Measurements from ENCODE around the gene CACNB3.

The CACNB3 gene

DNA sequence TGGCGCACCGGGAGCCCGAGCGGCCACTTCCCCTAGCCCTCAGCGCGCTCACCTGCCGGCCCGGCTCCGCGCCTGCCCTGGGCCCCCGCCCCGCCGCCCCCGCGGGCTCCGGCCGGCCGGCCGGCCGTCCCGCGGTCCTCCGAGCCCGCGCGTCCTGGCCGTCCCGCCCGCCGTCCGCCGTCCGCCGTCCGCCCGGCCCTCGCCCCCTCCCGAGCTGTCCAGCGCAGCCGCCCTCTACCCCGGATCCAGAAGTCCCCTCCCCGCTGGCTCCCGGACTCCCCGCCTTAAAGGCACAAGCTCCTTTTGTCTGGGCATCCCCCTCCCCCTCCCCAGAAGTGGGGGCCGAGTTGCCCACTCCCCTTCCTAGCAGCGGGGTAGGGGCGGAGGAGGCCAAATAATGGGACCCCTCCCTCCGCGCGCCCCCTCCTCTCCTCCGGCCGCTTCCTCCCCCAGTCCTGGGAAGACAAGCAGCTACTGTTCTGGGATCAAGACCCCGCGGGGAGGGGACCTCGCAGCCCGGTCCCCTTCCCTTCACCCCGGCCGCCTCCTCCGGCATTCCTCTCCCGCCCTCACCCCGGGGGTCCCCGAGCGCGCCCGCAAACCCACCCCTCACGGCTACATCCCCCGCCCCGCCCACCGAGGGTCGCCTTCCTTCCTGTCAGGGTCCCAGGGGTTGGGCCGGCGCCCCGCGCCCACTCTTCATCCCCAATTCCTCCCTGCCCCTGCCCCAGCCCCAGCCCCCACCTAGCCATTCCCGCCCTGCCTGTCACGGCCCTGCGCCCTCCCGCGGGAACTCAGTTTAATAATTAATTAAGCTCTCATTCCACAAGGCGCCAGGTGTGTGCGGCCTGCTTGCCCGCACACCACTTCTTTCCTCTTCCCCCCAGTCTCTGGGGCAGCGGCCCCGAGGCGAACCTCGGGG lies 29.2 kb upstream of the CACNB3 start, which contains the start of gene ADCY6:
Gene ADCY6 (minus strand): TSS at position 236 of the 922 bp plus-strand sequence. CDS start 5,655 bp downstream, outside the sequence.
- DNase-seq, result peak; percentile 24

DNA sequence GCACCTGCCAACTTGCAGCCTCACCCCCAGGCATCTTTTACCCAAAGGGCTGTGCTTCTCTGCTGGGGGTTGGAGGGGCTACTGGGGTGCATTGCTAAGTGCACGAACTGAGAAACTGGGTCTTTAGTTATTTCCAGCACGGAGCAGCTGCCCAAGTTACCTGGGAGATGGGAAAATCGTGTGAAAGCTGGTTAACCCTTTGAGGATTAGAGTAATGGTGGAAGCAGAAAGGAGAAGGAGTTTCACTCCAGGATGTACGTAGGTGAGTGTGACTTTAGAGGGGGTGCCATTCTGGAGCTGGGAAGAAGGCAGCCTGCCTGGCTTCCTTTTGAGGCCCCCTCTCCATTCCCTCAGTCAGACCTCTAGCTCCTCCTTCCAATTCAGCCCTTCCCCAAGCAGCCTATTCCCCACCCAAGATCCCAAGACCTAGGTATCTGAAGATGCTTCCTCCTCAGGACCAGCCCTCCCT lies 28.4 kb upstream of the CACNB3 start:
- no peak for DNase-seq

DNA sequence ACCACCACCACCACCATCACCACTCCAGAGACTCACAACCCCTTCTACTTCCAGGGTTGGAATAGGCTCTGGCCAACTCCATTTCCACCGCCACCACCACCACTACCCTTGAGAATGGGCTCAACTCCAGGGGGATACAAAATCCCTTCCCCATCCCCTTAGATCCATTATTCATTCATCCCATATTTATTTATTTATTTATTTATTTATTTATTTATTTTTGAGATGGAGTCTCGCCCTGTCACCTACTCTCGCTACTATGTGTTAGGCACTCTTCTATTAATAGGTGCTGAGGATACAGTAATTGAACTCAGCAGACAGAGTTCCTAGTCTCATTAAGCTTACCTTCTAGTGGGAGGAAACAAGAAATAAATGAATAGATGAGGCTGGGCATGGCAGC lies 24.6 kb upstream of the CACNB3 start:
- DNase-seq, result no peak

DNA sequence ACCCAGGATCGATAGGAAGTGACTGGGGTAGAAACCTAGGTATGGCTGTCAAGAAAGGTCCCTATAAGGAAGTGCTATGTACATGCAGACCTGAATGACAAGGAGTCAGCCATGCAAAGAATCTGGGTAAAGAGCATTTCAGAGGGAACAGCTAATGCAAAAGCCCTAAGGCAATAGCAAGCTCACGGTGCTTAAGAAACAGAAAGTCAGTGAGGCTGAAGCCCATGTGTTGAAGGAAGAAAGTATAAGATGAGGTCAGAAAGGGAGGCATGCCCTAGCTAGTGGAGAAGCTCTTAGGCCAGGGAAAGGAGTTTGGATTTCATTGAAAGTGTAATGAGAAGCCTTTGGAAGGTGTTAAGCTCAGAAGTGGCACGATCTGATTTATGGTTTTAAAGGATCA lies 23.4 kb upstream of the CACNB3 start:
- no peak for DNase-seq

DNA sequence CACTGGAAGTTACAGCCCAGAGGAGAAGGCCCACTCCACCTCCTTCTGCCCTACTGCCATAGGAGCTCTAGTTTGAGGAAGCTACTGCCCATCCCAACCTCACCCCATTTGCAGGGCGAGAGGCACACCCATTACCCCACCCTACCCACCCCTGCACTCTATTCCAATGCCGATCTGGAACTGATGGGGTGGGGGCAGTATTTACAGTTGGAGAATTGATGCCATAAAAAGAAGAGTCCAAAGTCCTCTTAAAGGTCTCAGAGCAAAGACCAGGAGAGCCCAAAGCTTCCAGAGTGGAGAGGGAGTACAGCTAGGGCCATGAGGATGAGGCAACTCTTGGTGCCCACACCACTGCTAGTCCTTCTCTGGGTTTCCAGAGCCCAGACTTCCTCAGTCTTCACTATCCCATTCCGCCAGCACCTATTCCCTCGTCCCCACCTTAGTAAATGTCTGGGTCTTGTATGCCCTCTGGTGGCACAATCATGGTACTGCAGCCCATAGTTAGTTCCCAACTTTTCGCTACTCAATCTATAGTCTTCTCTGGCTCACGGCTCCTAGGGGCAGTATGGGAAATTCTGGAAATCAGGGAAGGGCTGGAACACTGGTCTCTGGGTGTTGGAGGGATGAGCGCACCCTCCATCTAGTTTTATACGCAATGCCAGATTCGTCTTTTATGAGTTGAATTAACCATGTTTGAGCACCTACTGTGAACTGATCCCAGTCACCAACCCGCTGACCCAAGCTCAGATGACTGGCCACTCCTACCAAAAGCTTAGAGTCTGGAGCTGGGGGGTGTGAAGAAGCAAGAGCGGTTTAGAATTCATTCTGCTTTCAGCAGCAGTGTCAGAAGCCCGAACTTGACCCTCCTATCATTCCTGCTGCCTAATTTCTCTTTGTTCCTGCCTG lies 22.5 kb upstream of the CACNB3 start:
- peak; percentile 55 for DNase-seq

DNA sequence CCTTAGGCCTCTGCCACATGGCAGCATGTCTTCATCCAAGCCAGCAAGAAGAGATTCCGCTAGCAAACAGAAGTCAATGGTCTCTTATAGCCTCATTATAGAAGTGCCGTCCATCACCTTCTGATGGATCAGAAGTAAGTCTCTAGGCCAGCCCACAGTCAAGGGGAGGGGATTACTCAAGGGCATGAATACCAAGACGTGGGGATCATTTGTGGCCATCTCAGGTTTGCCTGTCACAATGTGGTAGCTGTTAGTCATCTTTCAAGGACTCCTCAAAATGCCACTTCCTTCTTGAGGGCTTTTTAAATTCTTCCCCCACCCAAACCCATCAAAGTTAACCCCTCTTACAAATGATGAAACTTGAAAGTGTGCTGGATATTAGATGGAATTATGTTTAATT lies 21.3 kb upstream of the CACNB3 start:
- DNase-seq, result no peak

DNA sequence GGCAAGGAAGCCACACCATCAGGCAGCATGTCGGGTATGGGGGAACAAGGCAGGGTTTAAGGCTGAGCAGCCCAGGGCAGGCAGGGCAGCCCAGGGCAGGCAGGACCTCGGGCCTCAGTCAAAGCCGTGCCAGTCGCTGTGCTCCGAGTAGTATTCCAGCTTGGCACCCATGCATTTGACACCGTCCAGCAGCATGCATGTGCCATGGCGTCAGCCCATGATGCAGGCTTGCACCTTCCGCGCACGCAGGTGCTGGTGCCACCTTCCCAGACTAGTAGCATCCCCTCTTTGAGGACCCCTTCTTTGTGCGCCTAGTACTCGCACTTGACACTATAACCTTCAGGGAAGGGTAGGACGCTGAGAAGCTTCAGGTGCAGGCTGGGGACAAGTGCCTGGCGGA lies 17.8 kb upstream of the CACNB3 start:
- no peak for DNase-seq

DNA sequence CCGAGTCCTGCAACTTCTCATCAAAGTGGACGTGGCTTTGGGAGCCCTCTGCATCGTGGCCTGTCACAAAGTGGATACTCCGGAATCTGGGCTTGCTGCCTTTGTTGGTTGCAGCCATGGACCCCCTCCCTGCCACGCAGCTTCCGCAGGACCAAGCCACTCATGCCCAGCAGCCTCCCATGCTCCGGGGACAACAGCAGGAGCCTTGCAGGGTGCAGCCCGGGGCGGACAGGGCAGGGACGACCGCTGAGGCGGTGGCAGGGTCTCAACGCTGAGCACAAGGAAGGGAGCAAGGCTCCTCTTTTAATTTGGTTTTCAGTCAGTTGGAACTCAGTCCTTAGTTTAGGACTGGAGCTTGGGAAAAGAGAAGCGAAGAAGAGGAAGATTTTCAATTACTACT lies 17.3 kb upstream of the CACNB3 start:
- no peak for DNase-seq

DNA sequence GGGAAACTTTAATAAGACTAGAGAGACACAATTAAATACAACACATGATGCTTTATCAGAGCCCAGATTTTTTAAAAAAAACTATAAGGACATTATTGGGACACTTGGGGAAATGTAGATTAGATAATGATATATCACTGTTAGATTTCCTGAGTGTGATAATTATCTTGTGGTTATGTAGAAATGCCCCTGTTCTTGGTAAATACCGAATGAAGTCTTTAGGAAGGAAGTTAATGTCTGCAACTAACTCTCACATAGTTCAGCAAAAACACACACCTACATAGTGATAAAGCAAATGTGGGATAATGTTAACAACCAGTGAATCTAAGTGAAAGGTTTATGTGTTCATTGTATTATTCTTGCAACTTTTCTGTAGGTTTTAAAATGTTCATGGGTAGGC lies 14.6 kb upstream of the CACNB3 start:
- no peak for DNase-seq

DNA sequence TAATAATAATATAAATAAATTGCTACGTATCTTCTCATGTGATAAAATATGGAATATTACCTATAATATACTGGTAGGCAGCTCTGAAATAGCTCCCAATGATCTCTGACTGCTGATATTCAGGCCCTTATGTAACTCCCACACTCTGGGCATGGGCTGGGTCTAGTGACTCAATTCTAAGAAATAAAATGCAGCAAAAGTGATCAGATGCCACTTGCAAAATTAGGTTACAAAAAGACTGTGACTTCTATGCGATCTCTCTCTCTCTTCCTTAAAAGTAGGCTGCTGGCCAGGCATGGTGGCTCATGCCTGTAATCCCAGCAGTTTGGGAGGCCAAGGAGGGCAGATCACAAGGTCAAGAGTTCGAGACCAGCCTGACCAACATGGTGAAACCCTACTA lies 10.3 kb upstream of the CACNB3 start:
- no peak for DNase-seq

DNA sequence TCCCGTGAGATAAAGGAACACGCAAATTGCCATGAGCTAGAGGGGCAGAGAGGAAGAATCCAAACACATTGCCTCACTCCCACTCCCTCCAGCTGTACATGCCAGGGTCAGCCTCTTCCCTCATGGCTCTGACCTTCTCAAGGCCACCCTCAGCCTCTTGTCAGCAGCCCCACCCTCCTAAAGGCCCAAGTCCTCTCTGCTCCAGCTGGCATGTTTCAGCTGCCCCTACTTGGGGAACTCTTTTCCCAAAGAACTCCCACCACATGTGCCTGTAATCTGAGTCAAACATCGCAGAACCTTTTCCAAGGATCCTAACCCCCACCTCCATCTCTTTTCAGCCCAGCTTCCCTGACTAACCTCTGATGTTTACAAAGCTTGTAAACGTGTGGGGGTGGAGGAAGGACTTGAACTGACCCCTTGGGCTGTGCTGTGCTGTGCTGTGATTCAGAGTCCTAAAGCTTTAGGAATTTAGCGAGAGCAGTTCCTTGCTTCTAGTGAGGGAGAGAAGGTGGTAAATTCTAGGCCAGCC lies 7.3 kb upstream of the CACNB3 start:
- DNase-seq, result no peak

DNA sequence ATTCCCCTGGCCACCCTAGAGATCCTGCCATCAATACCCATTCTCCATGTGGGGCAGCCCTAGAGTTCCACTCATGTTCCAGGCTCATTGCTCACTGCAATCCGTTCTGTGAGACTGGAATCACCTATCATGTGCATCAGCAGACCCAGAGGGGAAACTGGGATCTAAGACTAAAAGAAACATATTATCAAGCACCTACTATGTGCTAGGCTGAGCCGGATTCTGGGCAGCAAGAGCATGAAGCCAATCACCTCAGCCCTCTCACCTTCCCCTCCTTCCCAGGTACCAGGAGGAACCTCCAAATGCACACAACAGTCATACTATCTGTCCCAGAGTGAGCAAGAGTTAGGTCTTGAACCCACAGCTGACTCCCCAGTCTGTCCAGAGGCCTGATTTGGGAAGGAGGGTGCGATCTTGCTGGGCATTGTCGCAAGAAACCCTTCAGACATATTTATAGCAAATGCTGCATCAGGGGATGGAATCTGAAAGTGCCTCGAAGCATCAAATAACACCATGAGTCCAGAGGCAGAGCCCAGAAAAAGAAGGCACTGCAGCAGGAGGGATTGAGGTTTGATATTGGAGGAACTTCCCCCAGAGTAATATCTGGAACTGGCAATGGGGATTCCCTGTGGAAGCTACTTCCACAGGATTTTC lies 6.7 kb upstream of the CACNB3 start:
- DNase-seq, result no peak

DNA sequence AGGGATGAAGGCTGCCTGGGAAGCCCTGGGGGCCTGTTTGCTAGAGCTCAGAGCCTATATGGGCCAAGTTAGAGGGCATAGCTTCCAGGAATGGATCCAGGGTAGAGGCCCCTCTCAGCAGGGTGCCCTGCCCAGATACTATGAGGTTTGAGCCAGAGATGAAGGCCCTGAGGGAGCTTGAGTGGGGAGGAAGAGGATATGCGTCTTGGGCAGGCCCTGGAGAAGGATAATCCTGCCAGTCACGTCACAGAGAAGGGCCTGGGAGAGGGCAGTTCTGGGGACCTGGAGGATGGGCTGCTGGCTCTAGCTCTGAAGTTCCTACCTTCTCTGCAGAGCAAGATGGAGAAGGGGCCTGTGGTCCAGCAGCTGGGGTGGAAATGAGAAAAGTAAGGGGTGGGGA lies 5.9 kb upstream of the CACNB3 start:
- no peak for DNase-seq

DNA sequence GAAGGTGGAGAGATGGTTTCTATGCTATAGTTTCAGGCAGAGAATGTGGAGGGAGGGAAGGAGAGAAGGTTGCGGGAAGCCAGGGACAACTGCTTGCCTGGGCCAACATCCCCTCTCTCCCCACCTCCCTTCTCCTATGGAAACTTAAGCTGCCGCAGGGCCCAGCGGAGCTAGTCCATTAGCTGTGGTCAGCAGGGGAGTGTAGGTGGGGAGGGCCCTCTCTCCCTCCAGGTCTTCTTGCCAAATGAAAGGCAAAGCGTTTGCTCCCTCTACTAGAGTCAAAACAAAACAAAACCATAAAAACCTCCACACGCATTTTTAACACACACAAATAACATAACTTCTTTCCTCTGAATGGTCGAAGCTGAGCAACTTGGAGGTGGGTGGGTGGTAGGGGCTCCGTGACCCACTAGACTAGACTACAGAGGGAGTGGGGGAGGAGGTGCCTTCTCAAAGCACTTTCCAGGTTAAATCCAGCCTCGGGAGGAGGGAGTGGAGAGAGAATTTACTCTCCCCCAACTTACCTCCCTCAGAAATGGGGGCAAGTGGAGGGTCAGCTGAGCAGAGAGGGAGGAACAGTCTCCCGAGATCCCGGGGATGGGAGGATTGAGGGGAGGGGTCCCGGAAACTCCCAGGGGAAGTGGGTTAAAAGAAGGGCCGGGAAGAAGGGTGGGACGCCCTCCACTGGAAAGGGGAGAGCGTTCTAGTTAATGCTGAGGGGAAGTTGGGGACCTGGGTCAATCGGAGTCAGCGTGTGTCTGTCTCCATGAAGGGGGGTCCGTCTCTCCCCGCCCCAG lies 4.6 kb upstream of the CACNB3 start:
- DNase-seq, result no peak

DNA sequence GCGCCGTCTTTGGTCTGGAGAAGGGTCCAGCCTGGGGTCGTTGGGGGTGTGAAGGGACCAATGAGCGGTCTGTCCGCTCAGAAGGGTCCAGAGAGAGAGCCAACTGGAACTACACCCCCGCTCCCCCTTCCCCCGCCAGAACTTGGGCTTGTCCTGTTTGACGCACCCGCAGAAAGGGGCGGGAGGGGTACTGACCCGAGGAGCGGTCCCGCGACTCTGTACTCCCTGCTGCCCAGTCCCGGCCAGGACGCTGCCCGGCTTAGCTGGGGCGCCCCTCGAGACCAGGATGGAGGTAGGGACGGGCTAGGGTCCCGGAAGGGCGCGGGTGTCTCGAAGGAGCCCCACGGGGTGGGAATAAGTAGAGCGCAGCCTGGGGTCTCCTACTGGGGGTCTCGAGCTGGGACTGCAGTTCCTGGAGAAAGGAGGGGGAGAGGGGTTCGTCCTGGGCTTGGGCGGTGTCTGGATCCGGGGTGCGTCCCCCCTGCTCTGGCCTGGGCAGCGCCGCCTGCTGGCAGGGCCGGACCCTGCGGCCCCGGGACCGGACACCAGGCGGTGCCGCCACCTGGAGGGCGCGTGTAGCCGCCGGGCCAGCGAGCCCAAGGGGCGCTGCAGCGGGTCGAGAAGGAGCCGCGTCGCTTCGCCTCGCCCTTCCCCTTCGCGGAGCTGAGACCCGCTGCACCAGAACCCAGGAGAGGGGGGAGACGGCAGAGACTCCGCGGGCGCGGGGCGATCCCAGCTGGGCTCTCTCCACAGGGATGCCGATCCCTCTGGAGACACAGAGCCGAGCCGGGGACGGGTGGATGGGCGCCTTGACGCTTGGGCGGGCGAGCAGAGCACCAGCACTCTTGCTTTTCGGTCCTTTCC lies 3.8 kb upstream of the CACNB3 start:
- peak; percentile 80 for DNase-seq

DNA sequence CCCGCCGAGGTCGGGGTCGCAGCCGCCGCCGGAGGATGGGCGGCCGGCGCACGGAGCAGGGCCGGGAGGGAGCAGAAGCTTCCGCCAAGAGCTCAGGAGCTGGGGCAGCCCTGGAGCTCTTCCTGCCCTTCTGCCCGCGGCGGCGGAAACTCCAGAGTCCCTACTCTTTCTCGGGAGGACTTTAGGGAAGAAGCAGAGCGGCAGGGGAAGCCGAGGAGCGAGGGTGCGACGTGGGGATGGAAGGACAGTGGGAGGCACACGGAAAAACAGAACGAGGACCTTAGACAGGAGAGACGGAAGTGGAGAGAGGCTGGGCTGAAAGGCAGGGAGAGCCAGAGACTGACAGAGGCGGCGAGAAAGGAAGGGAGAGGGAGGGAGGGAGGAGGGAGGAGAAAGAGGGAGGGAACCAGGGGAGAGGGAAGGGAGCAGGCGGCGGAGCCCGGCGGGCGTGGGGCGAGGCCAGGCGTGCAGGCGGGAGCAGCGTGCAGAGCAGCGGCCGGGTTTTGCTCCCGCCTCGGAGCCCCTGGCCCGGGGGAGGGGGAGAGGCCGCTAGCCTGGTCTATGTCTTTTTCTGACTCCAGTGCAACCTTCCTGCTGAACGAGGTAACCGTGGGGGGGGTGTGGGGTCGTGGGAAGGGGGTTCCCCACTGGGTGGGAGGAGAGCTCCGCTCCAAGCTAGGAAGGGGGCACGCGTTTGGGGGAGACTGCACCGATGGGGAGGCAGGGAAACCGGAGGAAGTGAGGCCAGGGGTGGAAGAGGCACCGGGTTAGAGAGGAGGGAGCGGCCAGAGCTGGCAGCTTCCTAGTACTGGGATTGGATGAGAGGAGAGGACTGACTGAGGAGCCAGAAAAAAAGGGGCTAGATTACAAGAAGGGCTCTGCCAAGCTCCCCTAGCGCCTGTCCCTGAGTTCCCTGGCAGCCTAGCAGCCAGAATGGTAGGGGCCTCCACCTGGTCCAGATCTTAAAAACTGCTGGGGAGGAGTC lies 2.9 kb upstream of the CACNB3 start:
- peak; percentile 35 for DNase-seq

DNA sequence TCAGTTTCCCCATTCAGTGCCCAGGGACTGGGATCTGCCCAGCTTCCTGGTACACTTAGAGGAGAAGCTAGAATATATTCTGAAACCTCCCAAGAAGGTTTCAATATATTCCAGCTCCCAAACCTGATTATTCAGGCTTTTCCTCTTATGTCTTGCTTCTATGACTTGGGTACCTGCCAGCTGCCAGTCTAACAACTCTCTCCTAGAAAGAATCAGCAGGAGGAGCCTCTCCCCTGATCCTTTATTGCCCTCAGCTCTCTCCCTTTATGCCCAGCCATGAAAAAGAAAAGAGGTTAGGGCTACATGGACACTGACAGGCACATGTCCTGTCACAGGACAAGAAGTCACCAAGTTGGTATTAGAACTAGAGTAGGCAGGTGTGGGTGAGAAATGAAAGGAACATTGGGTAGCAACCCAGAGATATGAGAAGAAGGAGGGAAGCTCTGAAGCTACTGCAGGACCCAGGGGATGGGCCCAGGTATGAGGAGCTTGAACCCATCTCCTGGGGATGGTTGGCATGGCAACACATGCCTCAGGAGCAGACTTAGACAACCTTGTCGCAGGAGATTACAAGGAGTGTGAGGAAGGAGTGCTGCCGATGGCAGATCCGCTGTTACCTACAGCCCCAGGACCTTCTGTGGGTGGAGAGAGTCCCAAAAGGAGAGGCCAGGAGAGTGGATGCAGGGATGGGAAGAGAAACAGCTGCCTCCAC lies 2.0 kb upstream of the CACNB3 start:
- no peak for DNase-seq

DNA sequence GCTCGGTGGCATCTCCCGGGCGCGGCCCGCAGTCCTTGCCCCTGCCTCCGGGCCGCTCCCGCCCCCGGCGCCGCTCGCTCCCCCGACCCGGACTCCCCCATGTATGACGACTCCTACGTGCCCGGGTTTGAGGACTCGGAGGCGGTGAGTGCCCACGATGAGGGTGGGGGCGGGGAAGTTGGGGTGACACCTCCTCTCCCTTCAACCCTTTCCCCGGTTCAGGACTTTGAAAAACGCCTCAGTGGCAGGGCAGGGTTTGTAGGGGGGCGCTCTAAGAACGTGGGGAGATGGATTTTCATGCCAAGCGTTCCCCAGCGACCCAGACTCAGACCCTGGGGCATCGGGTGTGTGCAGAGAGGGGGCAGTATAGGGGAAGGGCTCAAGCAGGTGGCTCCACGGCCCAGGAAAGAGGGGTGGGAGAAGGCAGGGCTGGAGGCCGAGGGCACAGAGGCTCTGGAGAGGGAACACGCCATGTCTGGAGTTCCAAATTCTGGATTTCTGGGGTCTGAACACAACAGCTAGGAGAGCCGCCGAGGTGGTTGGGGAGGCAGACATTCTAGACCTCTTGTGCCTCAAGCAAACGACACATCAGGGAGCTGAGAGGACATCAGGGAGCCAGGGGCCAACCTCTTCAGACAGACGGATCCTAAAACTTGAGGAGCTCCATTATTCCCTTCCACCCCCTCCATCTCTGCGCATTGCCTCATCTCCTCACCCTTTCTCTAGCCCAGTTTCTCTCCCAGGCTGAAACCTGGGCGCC lies 715 bp downstream of the CACNB3 start:
- no peak for DNase-seq
